Ureter (tissue), 1 donor: ENCODE results near the gene PRODH2. TPM values are rescaled to one million over a fixed set of nuclear protein-coding genes. Genes with fewer than 3 reads are reported as not detected.

Source experiments
- DNase-seq: peaks from one replicate; pipeline ENCODE4 v3.0.0-alpha.2; 2020; ENCODE audit warnings: low spot score
- total RNA-seq: library from RNA; stranded (reverse); gene quantifications from one replicate; pipeline ENCODE4 v1.2.4, GENCODE V29; 2023
- donor health status: DM: yes; HTN: yes; CAD: no.

The PRODH2 gene
- total RNA-seq, 1 donor from 2014 or later = not detected

- DNase-seq = peak; percentile 99
Measured at GRCh38 chr19:35757749-35758608, 54.7 kb downstream of the PRODH2 start, which contains the start of gene PROSER3. Gene PROSER3, plus strand, starts transcription at chr19:35758176. Its CDS starts 40 bp downstream, at chr19:35758216.

GRCh38 chr19:35757231-35757748 is 55.4 kb downstream of the PRODH2 start:
- peak; percentile 81 for DNase-seq

GRCh38 chr19:35756377-35757230 is 56.0 kb downstream of the PRODH2 start, which contains the start of gene HSPB6:
Gene HSPB6, minus strand, starts transcription at chr19:35757029. Its CDS starts 21 bp downstream, at chr19:35757008.
- DNase-seq = peak; percentile 77

- peak; percentile 85 for DNase-seq
Measured at GRCh38 chr19:35755550-35756376, 56.9 kb downstream of the PRODH2 start.

- no peak for DNase-seq
Measured at GRCh38 chr19:35755131-35755549, 57.5 kb downstream of the PRODH2 start.

GRCh38 chr19:35754370-35755130 is 58.1 kb downstream of the PRODH2 start:
- peak; percentile 44 for DNase-seq

GRCh38 chr19:35753634-35754369 is 58.8 kb downstream of the PRODH2 start:
- DNase-seq = peak; percentile 45

- no peak for DNase-seq
Measured at GRCh38 chr19:35752746-35753350, 59.8 kb downstream of the PRODH2 start.

GRCh38 chr19:35751839-35752745 is 60.6 kb downstream of the PRODH2 start:
- peak; percentile 38 for DNase-seq

- no peak for DNase-seq
Measured at GRCh38 chr19:35750167-35750566, 62.5 kb downstream of the PRODH2 start.

Other genes starting within 250 kb of the PRODH2 start
- not detected for gene ATP4A, start 249.2 kb downstream of the PRODH2 start, total RNA-seq
- not detected for gene PMIS2, start 226.7 kb downstream of the PRODH2 start, total RNA-seq
- 19.2 TPM for gene HAUS5, start 200.1 kb downstream of the PRODH2 start, total RNA-seq
- gene RBM42, start 183.8 kb downstream of the PRODH2 start, total RNA-seq = 66.6 TPM
- 1.1 TPM for gene ETV2, start 171.1 kb downstream of the PRODH2 start, total RNA-seq
- 473 TPM for gene COX6B1, start 164.5 kb downstream of the PRODH2 start, total RNA-seq
- gene UPK1A, start 146.3 kb downstream of the PRODH2 start, total RNA-seq = 631 TPM
- not detected for gene ZBTB32, start 108.3 kb downstream of the PRODH2 start, total RNA-seq
- 43.7 TPM for gene KMT2B, start 94.8 kb downstream of the PRODH2 start, total RNA-seq
- 14.7 TPM for gene IGFLR1, start 70.4 kb downstream of the PRODH2 start, total RNA-seq
- 32.9 TPM for gene U2AF1L4, start 67.4 kb downstream of the PRODH2 start, total RNA-seq
- 81.1 TPM for gene PSENEN, start 67.2 kb downstream of the PRODH2 start, total RNA-seq
- gene LIN37, start 64.3 kb downstream of the PRODH2 start, total RNA-seq = 7.2 TPM
- 80.9 TPM for gene HSPB6, start 55.8 kb downstream of the PRODH2 start, total RNA-seq
- 51.1 TPM for gene PROSER3, start 54.7 kb downstream of the PRODH2 start, total RNA-seq
- 17.8 TPM for gene ARHGAP33, start 37.3 kb downstream of the PRODH2 start, total RNA-seq
- gene NPHS1, start 39.7 kb upstream of the PRODH2 start, total RNA-seq = not detected
- not detected for gene KIRREL2, start 44.1 kb upstream of the PRODH2 start, total RNA-seq
- gene APLP1, start 55.7 kb upstream of the PRODH2 start, total RNA-seq = 6.2 TPM
- gene NFKBID, start 87.7 kb upstream of the PRODH2 start, total RNA-seq = 14.1 TPM
- 6.8 TPM for gene HCST, start 89.7 kb upstream of the PRODH2 start, total RNA-seq
- 18.7 TPM for gene TYROBP, start 95.5 kb upstream of the PRODH2 start, total RNA-seq
- 9.6 TPM for gene LRFN3, start 123.5 kb upstream of the PRODH2 start, total RNA-seq
- 13.8 TPM for gene SDHAF1, start 182.3 kb upstream of the PRODH2 start, total RNA-seq
- gene SYNE4, start 196.0 kb upstream of the PRODH2 start, total RNA-seq = 4.1 TPM
- gene ALKBH6, start 201.4 kb upstream of the PRODH2 start, total RNA-seq = 23.8 TPM
- 14.9 TPM for gene CLIP3, start 220.0 kb upstream of the PRODH2 start, total RNA-seq
- 3.8 TPM for gene THAP8, start 241.4 kb upstream of the PRODH2 start, total RNA-seq
- gene WDR62, start 242.1 kb upstream of the PRODH2 start, total RNA-seq = 1.6 TPM